H1 (cell line): ENCODE results near the gene HS6ST1.

Experiments
- HDAC6 ChIP-seq: IDR thresholded peaks from one replicate; pipeline ENCODE4 v1.7.1; 2012; ENCODE audit warnings: low read depth, mild to moderate bottlenecking, inconsistent platforms, low read length, moderate library complexity
- POLR2AphosphoS5 ChIP-seq: IDR thresholded peaks from 2 replicates; pipeline ENCODE4 v1.6.1; 2011; ENCODE audit warnings: low read depth, low read length
- RAD21 ChIP-seq, 2 experiments: IDR thresholded peaks in 1 of 2; conservative IDR thresholded peaks in 1 of 2; 2 replicates each; pipeline ENCODE4 v1.6.1; 2011; ENCODE audit warnings: low read depth in 2 of 2, low read length in 2 of 2, improper control_type of control experiment in 1 of 2, inconsistent platforms in 1 of 2, mild to moderate bottlenecking in 1 of 2, moderate library complexity in 1 of 2
- TF ChIP-seq, protein P1 (sequence below), 3 experiments: IDR thresholded peaks; 1 replicate in 2 of 3; 2 replicates in 1 of 3; pipeline versions ENCODE4 v1.5.1 to v1.6.1; 2011; ENCODE audit warnings: low read length in 3 of 3, mild to moderate bottlenecking in 3 of 3, inconsistent platforms in 2 of 3, low read depth in 1 of 3, moderate library complexity in 1 of 3; ENCODE audit not compliant: insufficient read depth in 1 of 3; ENCODE audit errors: control extremely low read depth in 1 of 3
- TF ChIP-seq, protein P2 (sequence below): IDR thresholded peaks from 2 replicates; pipeline ENCODE4 v1.6.1; 2012; ENCODE audit warnings: inconsistent platforms

DNA sequence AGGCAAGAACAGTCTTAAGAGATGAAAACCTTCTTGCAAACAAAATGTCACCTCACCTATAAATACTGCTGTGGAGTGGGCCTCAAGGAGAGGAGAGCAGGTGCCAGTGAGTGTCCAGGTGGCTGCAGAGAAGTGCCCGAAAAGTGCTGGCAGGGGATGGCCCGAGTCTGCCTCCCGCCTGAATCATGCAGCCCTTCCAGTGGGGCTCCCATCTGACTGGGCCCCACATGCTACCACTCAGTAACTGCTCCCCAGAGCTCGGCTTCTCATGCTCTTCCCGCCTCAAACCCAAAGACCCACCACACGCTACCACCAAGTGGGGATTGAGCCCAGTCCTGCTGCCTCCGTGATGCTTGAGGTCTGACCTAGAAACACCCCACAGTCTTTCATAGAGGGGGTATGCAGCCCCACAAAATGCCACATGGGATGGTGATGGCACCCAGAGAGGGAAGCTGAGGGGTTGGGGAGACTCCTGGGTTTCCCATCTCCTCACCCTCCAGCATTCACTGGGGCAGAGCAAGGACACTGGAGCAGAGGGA, 7.4 kb downstream of the HS6ST1 start:
- TF ChIP-seq, protein P1, sequence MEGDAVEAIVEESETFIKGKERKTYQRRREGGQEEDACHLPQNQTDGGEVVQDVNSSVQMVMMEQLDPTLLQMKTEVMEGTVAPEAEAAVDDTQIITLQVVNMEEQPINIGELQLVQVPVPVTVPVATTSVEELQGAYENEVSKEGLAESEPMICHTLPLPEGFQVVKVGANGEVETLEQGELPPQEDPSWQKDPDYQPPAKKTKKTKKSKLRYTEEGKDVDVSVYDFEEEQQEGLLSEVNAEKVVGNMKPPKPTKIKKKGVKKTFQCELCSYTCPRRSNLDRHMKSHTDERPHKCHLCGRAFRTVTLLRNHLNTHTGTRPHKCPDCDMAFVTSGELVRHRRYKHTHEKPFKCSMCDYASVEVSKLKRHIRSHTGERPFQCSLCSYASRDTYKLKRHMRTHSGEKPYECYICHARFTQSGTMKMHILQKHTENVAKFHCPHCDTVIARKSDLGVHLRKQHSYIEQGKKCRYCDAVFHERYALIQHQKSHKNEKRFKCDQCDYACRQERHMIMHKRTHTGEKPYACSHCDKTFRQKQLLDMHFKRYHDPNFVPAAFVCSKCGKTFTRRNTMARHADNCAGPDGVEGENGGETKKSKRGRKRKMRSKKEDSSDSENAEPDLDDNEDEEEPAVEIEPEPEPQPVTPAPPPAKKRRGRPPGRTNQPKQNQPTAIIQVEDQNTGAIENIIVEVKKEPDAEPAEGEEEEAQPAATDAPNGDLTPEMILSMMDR (IDR thresholded peaks at IDR 0.05; ENCODE audit: control extremely low read depth in 1 of 3, insufficient read depth in 1 of 3, low read depth in 1 of 3, low read length in 3 of 3): no peak
- TF ChIP-seq RAD21 (IDR thresholded peaks at IDR 0.05 in 1 of 2, conservative IDR thresholded peaks at IDR 0.05 in 1 of 2; ENCODE audit: low read depth in 2 of 2, low read length in 2 of 2) (no peak), HDAC6 (no peak), POLR2AphosphoS5 (no peak)
- TF ChIP-seq, protein P2, sequence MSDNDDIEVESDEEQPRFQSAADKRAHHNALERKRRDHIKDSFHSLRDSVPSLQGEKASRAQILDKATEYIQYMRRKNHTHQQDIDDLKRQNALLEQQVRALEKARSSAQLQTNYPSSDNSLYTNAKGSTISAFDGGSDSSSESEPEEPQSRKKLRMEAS: no peak
